Ovary (tissue), 3 donors: ENCODE measurements around the gene USP25.

Source experiments
- POLR2A ChIP-seq: fragments of 450-650 bp; IDR thresholded peaks from one replicate; pipeline ENCODE4 v1.6.1; 2017; ENCODE audit warnings: antibody characterized with exemption, mild to moderate bottlenecking, moderate library complexity
- TF ChIP-seq, protein P1 (sequence below), 3 donors: fragments of 450-650 bp in 2 of 3; fragments of 200-600 bp in 1 of 3; IDR thresholded peaks; one replicate each; pipeline versions ENCODE4 v1.5.1 to v1.8.0; 2016 to 2022; ENCODE audit warnings: antibody characterized with exemption in 3 of 3, mild to moderate bottlenecking in 1 of 3
- donor health status: DM: no; HTN: no; CAD: no.

DNA sequence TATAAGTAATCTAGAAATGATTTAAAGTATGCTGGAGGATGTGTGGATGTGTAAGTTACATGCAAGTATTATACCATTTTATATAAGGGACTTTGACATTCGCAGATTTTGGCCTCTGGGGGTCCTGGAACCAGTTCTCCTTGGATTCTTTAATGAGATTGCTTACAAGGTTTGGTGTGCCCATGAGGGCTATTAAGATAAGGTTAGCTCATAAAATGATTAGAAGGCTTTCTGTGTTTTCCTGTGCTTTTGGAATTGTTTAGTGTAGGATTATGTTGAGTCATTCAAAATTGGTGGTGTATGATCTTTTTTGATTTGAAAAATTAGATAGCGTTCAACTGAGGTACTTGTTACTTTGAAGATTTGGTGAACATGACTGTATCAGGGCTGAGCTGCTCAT is 5.6 kb downstream of the USP25 start:
- TF ChIP-seq, protein P1, sequence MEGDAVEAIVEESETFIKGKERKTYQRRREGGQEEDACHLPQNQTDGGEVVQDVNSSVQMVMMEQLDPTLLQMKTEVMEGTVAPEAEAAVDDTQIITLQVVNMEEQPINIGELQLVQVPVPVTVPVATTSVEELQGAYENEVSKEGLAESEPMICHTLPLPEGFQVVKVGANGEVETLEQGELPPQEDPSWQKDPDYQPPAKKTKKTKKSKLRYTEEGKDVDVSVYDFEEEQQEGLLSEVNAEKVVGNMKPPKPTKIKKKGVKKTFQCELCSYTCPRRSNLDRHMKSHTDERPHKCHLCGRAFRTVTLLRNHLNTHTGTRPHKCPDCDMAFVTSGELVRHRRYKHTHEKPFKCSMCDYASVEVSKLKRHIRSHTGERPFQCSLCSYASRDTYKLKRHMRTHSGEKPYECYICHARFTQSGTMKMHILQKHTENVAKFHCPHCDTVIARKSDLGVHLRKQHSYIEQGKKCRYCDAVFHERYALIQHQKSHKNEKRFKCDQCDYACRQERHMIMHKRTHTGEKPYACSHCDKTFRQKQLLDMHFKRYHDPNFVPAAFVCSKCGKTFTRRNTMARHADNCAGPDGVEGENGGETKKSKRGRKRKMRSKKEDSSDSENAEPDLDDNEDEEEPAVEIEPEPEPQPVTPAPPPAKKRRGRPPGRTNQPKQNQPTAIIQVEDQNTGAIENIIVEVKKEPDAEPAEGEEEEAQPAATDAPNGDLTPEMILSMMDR (IDR thresholded peaks at IDR 0.05), result no peak
- no peak for TF ChIP-seq POLR2A
